Muscle of leg (tissue), 11 donors: ENCODE results near the gene PCDHGA7. TPM values are rescaled to one million over a fixed set of nuclear protein-coding genes. Genes with fewer than 3 reads are reported as not detected.
"Not testable (repeated sequence)": the region's sequence is repeated elsewhere in the genome, so short reads cannot be mapped to it uniquely, and the experiment has no call there.

Source experiments
- DNase-seq: peaks from one replicate; pipeline ENCODE4 v3.0.0; 2013
- H3K27ac ChIP-seq: one replicate; pipeline ENCODE4 v1.5.1; 2013; ENCODE audit warnings: mild to moderate bottlenecking, low read length, control low read depth
- H3K27me3 ChIP-seq: one replicate; pipeline ENCODE4 v1.6.1; 2013; ENCODE audit warnings: low read length; ENCODE audit not compliant: control insufficient read depth, insufficient read depth
- H3K36me3 ChIP-seq: one replicate; pipeline ENCODE4 v1.6.1; 2013; ENCODE audit warnings: low read length; ENCODE audit not compliant: control insufficient read depth, insufficient read depth
- H3K4me1 ChIP-seq: one replicate; pipeline ENCODE4 v1.6.1; 2013; ENCODE audit warnings: low read length; ENCODE audit not compliant: control insufficient read depth, insufficient read depth
- H3K4me3 ChIP-seq: one replicate; pipeline ENCODE4 v1.5.1; 2013; ENCODE audit warnings: low read length, control low read depth
- H3K9me3 ChIP-seq: replicated peaks from 2 replicates; pipeline ENCODE4 v1.6.1; 2013; ENCODE audit warnings: low read depth, low read length; ENCODE audit not compliant: control insufficient read depth
- WGBS: methylation state at CpG from one replicate; pipeline ENCODE4 v1.1.5; 2013; ENCODE audit warnings: missing lambda C conversion rate; ENCODE audit not compliant: insufficient coverage; 5-methylcytosine and 5-hydroxymethylcytosine counted together
- polyA plus RNA-seq, 8 donors: library from polyadenylated mRNA; unstranded; fragments of 120-200 nt; gene quantifications; one replicate each; pipeline versions ENCODE4 v1.2.1 to v1.2.3, GENCODE V29; 2013; ENCODE audit warnings: inconsistent platforms in 1 of 8, low replicate concordance in 1 of 8; ENCODE audit not compliant: insufficient read length in 8 of 8, insufficient read depth in 1 of 8
- total RNA-seq: library from RNA; stranded (reverse); fragments of 120-200 nt; gene quantifications from one replicate; pipeline ENCODE4 v1.2.4, GENCODE V29; 2013

PCDHGA7 gene
- total and polyA plus RNA-seq, 9 donors, result 1.2 to 2.4 (median 1.5) TPM

- H3K27me3 ChIP-seq, result peaks cover 17% of the 10 kb centered on the region
- no peak overlapping the region for H3K4me3 ChIP-seq
- peaks cover 76% of the 10 kb centered on the region for H3K9me3 ChIP-seq
Observed at GRCh38 chr5:141399555-141400258, 17.2 kb downstream of the PCDHGA7 start.

GRCh38 chr5:141402553-141403243 lies 20.2 kb downstream of the PCDHGA7 start, which contains the start of gene PCDHGA9:
Gene PCDHGA9, plus strand, starts transcription at chr5:141402778. Its CDS starts 175 bp downstream, at chr5:141402953.
- Histone ChIP-seq H3K36me3 (no peaks in the 10 kb centered on the region), H3K4me3 (peak within 1 kb of the TSS; percentile 31), H3K9me3 (peaks cover 85% of the 10 kb centered on the region), H3K27me3 (peaks cover 21% of the 10 kb centered on the region), H3K27ac (no peak within 1 kb of the TSS), H3K4me1 (no peaks in the 10 kb centered on the region)
- peak; percentile 28 for DNase-seq
- WGBS, result 12% methylated on average over 21 of the region's 27 CpGs

More at GRCh38 chr5:141399555-141400258, 17.2 kb downstream of the PCDHGA7 start:
- no peak for DNase-seq
- Histone ChIP-seq H3K4me1 (no peaks in the 10 kb centered on the region), H3K27ac (no peak overlapping the region), H3K36me3 (no peaks in the 10 kb centered on the region)
- 26% methylated on average over 61 of the region's 61 CpGs for WGBS

- H3K9me3 ChIP-seq, result peaks cover 89% of the 10 kb centered on the region
- H3K27ac ChIP-seq, result no peak overlapping the region
- H3K36me3 ChIP-seq, result no peaks in the 10 kb centered on the region
- WGBS, result 26% methylated on average over 20 of the region's 22 CpGs
- DNase-seq, result no peak
- H3K27me3 ChIP-seq, result peaks cover 24% of the 10 kb centered on the region
- no peak overlapping the region for H3K4me3 ChIP-seq
- H3K4me1 ChIP-seq, result no peaks in the 10 kb centered on the region
Observed at GRCh38 chr5:141403387-141403786, 20.8 kb downstream of the PCDHGA7 start.

- not testable (repeated sequence) for H3K36me3 ChIP-seq, H3K4me1 ChIP-seq, H3K27ac ChIP-seq
- Histone ChIP-seq H3K4me3 (peak within 1 kb of the TSS; percentile 27), H3K27me3 (peaks cover 21% of the 10 kb centered on the region), H3K9me3 (peaks cover 86% of the 10 kb centered on the region)
- peak; percentile 45 for DNase-seq
- 10% methylated on average over 19 of the region's 51 CpGs for WGBS
Observed at GRCh38 chr5:141407790-141408505, 25.4 kb downstream of the PCDHGA7 start, which contains the start of gene PCDHGB6. Gene PCDHGB6, plus strand, starts transcription at chr5:141408021. Its CDS starts 182 bp downstream, at chr5:141408203.

- peaks cover 87% of the 10 kb centered on the region for H3K9me3 ChIP-seq
- no peak for DNase-seq
- peaks cover 27% of the 10 kb centered on the region for H3K27me3 ChIP-seq
- no peak overlapping the region for H3K27ac ChIP-seq
- H3K36me3 ChIP-seq, result no peaks in the 10 kb centered on the region
- WGBS, result 16% methylated on average over 64 of the region's 64 CpGs
- H3K4me3 ChIP-seq, result no peak overlapping the region
- no peaks in the 10 kb centered on the region for H3K4me1 ChIP-seq
Observed at GRCh38 chr5:141409598-141410306, 27.2 kb downstream of the PCDHGA7 start.

GRCh38 chr5:141411575-141411974 lies 29.0 kb downstream of the PCDHGA7 start:
- H3K27me3 ChIP-seq, result peaks cover 24% of the 10 kb centered on the region
- no peaks in the 10 kb centered on the region for H3K36me3 ChIP-seq
- no peak overlapping the region for H3K27ac ChIP-seq
- no peak overlapping the region for H3K4me3 ChIP-seq
- no peaks in the 10 kb centered on the region for H3K4me1 ChIP-seq
- peaks cover 82% of the 10 kb centered on the region for H3K9me3 ChIP-seq
- DNase-seq, result no peak
- 46% methylated on average over 3 of the region's 3 CpGs for WGBS

- H3K9me3 ChIP-seq, result peaks cover 76% of the 10 kb centered on the region
- H3K27ac ChIP-seq, result no peak within 1 kb of the TSS
- peak within 1 kb of the TSS; percentile 19 for H3K4me3 ChIP-seq
- peak; percentile 38 for DNase-seq
- H3K27me3 ChIP-seq, result peaks cover 21% of the 10 kb centered on the region
- WGBS, result 12% methylated on average over 23 of the region's 31 CpGs
- H3K4me1 ChIP-seq, result peaks cover 2% of the 10 kb centered on the region
- H3K36me3 ChIP-seq, result no peaks in the 10 kb centered on the region
Observed at GRCh38 chr5:141412854-141413539, 30.5 kb downstream of the PCDHGA7 start, which contains the start of gene PCDHGA10. Gene PCDHGA10, plus strand, starts transcription at chr5:141412987. Its CDS starts 189 bp downstream, at chr5:141413176.

GRCh38 chr5:141413540-141414069 lies 31.1 kb downstream of the PCDHGA7 start:
- Histone ChIP-seq H3K9me3 (peaks cover 76% of the 10 kb centered on the region), H3K36me3 (no peaks in the 10 kb centered on the region), H3K27me3 (peaks cover 18% of the 10 kb centered on the region), H3K4me1 (peaks cover 2% of the 10 kb centered on the region), H3K27ac (no peak overlapping the region), H3K4me3 (peak overlapping the region; percentile 19)
- DNase-seq, result no peak
- 13% methylated on average over 20 of the region's 25 CpGs for WGBS
